ENCODE data around the gene COQ10B. TPM values are rescaled to one million over a fixed set of nuclear protein-coding genes. Genes with fewer than 3 reads are reported as not detected.
"Not testable (repeated sequence)": the region's sequence is repeated elsewhere in the genome, so short reads cannot be mapped to it uniquely, and the experiment has no call there.

Gene COQ10B
- total RNA-seq, 1 donor from 2014 or later = 12.8 TPM

- ATAC-seq = no peak
These were observed 614 bp upstream of the COQ10B start for GRCh38 chr2:197452754-197453122.

GRCh38 chr2:197453914-197454398 lies 604 bp downstream of the COQ10B start:
- ATAC-seq = peak; percentile 82

- no peak for ATAC-seq
These were observed 1.6 kb downstream of the COQ10B start for GRCh38 chr2:197454923-197455322.

- no peak for ATAC-seq
These were observed 2.1 kb downstream of the COQ10B start for GRCh38 chr2:197455428-197455827.

GRCh38 chr2:197460649-197461048 lies 7.3 kb downstream of the COQ10B start:
- peak; percentile 56 for ATAC-seq

- peak; percentile 96 for ATAC-seq
These were observed 7.7 kb downstream of the COQ10B start for GRCh38 chr2:197461057-197461456.

GRCh38 chr2:197464175-197464574 lies 10.8 kb downstream of the COQ10B start:
- ATAC-seq = no peak

- no peak for ATAC-seq
These were observed 18.8 kb downstream of the COQ10B start for GRCh38 chr2:197472166-197472565.

- no peak for ATAC-seq
These were observed 24.4 kb downstream of the COQ10B start for GRCh38 chr2:197477797-197478196.

GRCh38 chr2:197480165-197481036 lies 27.0 kb downstream of the COQ10B start:
- ATAC-seq = peak; percentile 22

- ATAC-seq = not testable (repeated sequence)
These were observed 30.9 kb downstream of the COQ10B start for GRCh38 chr2:197484248-197484647.

GRCh38 chr2:197486175-197486574 lies 32.8 kb downstream of the COQ10B start:
- no peak for ATAC-seq

- ATAC-seq = no peak
These were observed 34.0 kb downstream of the COQ10B start for GRCh38 chr2:197487385-197487784.

- no peak for ATAC-seq
These were observed 42.2 kb downstream of the COQ10B start for GRCh38 chr2:197495433-197496134.

GRCh38 chr2:197496695-197497094 lies 43.3 kb downstream of the COQ10B start:
- no peak for ATAC-seq

- ATAC-seq = no peak
These were observed 44.0 kb downstream of the COQ10B start for GRCh38 chr2:197497326-197497725.

- ATAC-seq = no peak
These were observed 45.0 kb downstream of the COQ10B start for GRCh38 chr2:197498235-197498936.

- ATAC-seq = peak; percentile 14
These were observed 45.7 kb downstream of the COQ10B start for GRCh38 chr2:197498937-197499593.

GRCh38 chr2:197499594-197500502 lies 46.5 kb downstream of the COQ10B start, which contains the start of the genes HSPD1 and HSPE1:
Gene HSPD1, minus strand, starts transcription at chr2:197499840. Its CDS starts 992 bp downstream, at chr2:197498848.
Gene HSPE1, plus strand, starts transcription at chr2:197500379. Its CDS starts 58 bp downstream, at chr2:197500437.
- ATAC-seq = peak; percentile 99

- peak; percentile 2 for ATAC-seq
These were observed 47.3 kb downstream of the COQ10B start for GRCh38 chr2:197500503-197501131.

GRCh38 chr2:197502201-197502600 lies 48.8 kb downstream of the COQ10B start:
- ATAC-seq = no peak
